NCI-H2227 (cell line): Measurements from ENCODE around the gene TBATA.

Source experiments
- DNase-seq: peaks from one replicate; lab custom pipeline; 2025; ENCODE audit not compliant: unreplicated experiment; lab: John Stamatoyannopoulos, UW

Gene TBATA

GRCh38 chr10:70809011-70809611 lies 23.9 kb upstream of the TBATA start:
- no peak for DNase-seq

DNA sequence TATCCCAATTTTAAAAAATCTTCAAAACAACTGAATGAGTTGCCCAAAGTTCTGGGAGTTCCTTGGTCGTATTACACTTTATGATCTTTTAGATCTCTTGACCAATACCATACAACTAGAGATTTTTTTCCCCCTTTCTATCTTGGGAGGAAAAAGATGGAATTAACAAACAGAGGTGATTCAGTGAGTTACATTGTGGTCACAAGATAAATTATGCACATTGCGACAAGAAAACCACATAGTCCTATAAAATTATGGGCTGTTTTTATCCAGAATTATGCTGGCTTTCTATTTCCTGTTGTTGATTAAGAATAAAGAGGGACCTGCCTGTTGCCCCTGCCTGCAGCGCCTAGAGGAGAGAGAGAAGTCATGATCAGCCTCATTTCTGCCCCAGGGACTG lies 22.4 kb upstream of the TBATA start:
- no peak for DNase-seq

DNA sequence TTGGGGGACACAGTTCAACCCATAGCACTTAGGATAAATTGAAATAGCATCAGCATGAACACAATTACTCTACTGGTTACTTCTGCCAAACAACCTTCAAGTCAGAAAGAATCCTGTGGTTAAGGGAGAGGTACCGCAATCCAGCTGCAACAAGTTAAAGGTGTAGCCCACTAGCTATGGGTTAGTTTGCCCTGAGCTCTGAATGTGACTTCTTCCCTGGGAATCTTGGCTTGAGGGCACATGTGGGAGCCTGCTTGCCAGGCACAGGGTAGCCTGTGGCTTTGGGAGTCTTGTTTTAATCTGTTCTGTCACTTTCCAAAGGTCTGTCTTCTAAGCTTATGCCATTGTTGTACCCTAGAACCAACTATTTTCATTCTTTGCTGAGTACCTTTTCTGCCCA lies 21.7 kb upstream of the TBATA start:
- DNase-seq: no peak

- no peak for DNase-seq
These were observed 20.5 kb upstream of the TBATA start for GRCh38 chr10:70805619-70806215.

DNA sequence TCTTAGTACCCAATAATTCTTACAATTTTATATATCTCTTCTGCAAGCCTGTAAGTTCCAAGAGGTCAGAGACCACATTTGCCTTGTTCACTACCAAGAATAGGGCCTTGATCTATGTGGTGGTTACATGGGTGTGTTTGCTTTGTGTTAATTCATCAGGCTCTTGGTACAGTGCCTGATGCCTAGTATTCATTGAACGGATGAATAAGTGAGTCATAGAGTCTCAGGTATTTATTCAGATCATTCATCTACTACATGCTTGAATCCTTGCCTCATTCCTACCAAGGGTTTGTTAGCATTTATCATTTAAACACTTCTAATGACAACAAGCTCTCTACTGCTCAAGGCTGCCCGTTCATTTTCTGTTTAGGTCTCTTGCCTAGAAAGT lies 19.2 kb upstream of the TBATA start:
- no peak for DNase-seq

DNA sequence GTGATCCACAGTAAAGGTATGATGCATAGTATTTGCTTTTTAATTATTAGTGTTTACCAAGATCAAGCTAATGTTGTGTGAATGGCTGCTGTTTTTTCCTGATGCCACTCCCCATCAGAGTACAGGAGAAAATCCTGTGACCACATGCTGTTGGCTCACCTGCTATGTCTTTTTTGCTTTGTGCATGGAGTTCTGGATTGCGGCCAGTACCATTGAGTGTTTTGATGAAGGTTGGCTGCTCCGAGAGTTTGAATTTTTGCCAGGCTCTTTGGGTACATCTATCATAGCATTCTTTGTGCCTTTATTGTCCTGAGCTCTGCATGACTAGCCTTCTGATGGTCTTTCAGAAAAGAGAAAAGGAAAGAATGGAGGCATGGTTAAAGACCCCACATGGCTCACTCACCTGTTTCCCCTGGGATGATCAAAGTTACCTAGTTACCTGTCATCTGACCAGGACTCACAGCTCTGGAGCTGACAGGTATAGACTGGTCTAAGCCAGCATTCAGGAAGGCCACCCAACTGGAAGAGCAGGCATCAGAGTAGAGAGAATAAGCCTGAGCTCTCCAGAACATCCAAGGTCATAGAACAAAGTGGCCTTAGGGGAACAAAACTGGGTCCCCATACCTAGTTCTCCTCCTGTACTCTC lies 18.7 kb upstream of the TBATA start:
- no peak for DNase-seq

DNA sequence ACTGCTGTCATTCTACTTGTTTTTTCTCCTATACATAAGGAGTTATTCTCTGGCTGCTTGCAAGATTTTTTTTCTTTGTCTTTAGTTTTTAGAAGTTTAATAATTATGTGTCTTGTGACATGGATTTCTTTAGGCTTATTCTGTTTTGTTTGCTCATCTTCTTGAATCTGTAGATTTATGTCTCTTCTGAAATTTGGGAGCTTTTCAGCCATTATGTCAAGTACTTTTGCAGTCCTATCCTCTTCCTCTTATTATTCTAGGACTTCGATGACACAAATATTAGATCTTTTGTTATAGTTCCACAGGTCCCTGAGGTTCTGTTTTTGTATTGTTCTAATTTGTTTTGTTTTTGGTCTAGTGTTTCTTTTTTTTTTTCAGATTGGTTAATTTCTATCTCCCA lies 16.7 kb upstream of the TBATA start:
- DNase-seq: no peak

GRCh38 chr10:70799124-70799523 lies 13.9 kb upstream of the TBATA start:
- DNase-seq: no peak

GRCh38 chr10:70797840-70798239 lies 12.7 kb upstream of the TBATA start:
- no peak for DNase-seq

GRCh38 chr10:70795613-70796012 lies 10.4 kb upstream of the TBATA start:
- DNase-seq: no peak

- no peak for DNase-seq
These were observed 6.3 kb upstream of the TBATA start for GRCh38 chr10:70791386-70792039.

- no peak for DNase-seq
These were observed 1.7 kb upstream of the TBATA start for GRCh38 chr10:70786799-70787415.

GRCh38 chr10:70784471-70784870 lies 706 bp downstream of the TBATA start:
- DNase-seq: no peak

DNA sequence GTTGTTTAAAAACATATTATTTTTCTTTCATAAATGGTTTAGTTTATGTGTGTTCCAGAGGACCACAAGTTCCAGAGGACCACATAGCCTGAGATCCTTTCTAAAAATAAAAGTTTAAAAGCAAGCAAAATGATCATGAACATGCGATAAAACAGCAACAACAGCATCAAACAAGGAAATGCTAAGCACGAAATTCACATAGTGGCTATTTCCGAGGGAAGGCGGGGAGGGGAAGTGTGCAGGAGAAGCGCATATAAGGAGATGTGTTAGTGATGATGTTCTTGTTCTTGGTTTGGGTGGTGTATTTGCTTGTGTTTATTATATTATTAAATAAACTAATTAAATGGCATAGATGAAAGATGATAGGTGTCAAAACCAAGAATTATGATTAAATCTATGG lies 1.2 kb downstream of the TBATA start:
- no peak for DNase-seq

DNA sequence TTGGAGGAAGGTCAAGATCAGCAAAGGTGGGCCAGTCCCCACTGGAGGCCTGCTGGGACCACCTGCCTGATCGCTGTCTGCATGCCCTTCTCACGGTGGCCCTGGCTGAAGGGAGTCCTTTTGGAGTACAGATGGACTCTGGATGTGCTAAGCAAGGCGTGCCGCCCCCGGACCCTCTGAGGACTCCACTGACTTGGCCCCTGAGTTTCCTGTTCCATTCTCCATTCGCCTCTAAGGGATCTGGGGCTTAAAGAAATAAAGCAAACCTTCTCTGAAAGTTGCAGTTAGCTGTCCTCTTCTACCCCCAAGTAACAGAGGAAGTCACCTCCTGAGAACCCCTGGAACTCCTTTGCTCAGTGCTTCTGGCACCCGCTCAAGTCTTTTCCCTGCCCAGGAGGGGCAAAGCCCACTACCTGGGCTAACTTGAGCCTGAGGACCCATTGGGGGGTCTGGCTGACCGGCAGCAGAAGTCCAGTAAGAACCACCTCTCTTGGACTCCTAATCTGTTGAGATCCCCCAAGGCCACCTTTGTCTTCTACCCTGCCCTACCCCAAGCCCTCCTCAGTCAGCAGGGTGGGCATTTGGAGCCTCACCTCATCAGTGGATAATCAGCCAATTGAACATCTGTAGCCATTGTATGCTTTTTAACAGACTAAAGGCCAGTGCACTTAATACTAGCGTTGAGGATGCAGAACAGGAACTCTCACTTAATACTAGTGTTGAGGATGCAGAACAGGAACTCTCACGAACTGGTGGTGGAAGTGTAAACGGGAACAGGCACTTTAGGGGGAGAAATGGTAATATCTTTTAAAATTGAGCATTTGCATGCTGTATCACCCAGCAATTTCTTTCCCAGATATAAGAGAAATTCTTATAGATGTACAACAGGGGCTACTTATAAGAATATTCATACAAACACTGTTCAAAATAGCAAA lies 2.2 kb downstream of the TBATA start:
- DNase-seq: no peak

DNA sequence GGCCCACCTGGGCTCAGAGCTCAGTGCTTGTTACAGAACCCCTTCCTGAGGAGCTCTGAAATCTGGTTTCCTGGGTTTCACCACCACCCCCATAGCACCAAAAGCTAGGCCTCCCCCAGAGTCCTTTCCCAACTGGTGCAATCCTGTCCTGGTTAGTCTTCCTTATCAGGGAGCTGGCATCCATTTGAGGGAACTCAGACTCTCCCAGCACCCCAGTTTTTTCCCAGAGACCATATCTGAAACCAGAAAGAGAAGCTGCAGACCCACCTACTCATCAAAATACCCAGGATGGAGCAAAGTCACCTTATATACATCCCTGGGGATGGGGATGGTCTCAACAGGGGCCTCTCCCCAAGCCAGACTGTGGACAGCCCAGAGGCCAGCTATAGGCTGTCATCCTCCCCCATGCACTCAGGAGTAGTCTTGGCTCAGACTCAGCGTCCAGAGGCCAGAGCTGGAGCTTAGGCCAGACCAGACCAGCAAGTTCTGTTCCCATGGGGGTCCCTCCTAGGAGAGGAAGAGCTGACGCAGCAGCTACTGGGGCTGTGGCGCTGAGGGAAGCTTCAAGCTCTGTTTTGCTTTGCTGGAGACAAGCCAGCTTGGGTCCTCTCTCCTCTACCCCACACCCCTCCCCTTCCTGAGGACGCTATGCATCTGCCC lies 3.0 kb downstream of the TBATA start:
- DNase-seq: no peak

- no peak for DNase-seq
These were observed 3.6 kb downstream of the TBATA start for GRCh38 chr10:70781461-70782051.

DNA sequence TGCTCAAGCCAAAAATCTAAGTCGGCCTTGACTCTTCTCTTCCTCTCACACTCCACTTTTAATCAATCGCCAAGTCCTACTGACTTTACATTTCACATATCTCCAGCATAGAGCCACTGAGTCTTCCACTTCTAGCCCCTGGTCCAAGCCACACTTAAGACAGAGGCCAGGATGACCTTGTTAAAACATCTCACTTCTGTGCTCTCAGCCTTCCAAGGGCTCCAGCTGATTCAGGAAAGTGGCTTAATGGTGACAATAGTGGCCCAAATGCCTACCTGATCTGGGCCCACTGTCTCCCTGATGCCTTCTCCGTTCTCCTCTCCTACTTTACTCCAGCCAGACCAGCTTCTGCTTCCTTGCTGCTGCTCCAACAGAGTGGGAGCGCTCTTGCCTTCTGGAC lies 4.4 kb downstream of the TBATA start:
- DNase-seq: no peak

DNA sequence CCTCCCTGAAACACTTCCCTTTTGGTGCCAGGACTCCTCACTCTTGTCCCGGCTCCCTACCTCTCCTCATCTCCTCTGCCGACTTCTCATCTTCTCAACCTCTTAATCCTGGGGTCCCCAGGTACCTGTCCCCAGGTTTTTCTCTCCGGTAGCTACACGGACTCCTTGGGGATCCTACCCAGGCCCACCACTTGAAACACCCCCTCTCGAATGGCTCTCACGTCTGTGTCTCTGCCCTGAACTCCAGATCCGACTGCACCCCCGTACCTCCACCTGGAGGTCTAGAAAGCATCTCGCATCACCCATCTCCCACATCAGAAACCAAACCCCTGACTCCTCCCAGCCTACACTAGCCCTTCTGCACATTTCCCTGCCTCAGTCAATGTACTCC lies 4.8 kb downstream of the TBATA start:
- no peak for DNase-seq
